ENCODE measurements around the gene ADORA2A.

Gene ADORA2A

GRCh38 chr22:24402460-24403192 lies 24.8 kb upstream of the ADORA2A start:
- in situ Hi-C loops (cut with MboI; ENCODE audit: low sequenced_read_pairs) = loop anchor here (25.0 kb wide), 1 partner anchor 110 kb away; no protein-coding TSS in a partner anchor

- in situ Hi-C loops (cut with MboI; ENCODE audit: low sequenced_read_pairs) = loop anchor here (25.0 kb wide), 1 partner anchor 109 kb away; no protein-coding TSS in a partner anchor
Measured at GRCh38 chr22:24403346-24403745, 24.1 kb upstream of the ADORA2A start.

GRCh38 chr22:24404561-24405275 lies 22.7 kb upstream of the ADORA2A start:
- in situ Hi-C loops (cut with MboI; ENCODE audit: low sequenced_read_pairs) = loop anchor here (25.0 kb wide), 1 partner anchor 108 kb away; no protein-coding TSS in a partner anchor

GRCh38 chr22:24405631-24406321 lies 21.6 kb upstream of the ADORA2A start:
- in situ Hi-C loops (cut with MboI; ENCODE audit: low sequenced_read_pairs) = loop anchor here (25.0 kb wide), 1 partner anchor 107 kb away; no protein-coding TSS in a partner anchor

GRCh38 chr22:24406322-24407277 lies 20.8 kb upstream of the ADORA2A start:
- in situ Hi-C loops (cut with MboI; ENCODE audit: low sequenced_read_pairs) = loop anchor here (25.0 kb wide), 1 partner anchor 106 kb away; no protein-coding TSS in a partner anchor

- in situ Hi-C loops (cut with MboI; ENCODE audit: low sequenced_read_pairs) = loop anchor here (25.0 kb wide), 1 partner anchor 105 kb away; no protein-coding TSS in a partner anchor
Measured at GRCh38 chr22:24407278-24407665, 20.1 kb upstream of the ADORA2A start.

GRCh38 chr22:24407884-24408283 lies 19.5 kb upstream of the ADORA2A start:
- in situ Hi-C loops (cut with MboI; ENCODE audit: low sequenced_read_pairs) = loop anchor here (25.0 kb wide), 1 partner anchor 104 kb away; no protein-coding TSS in a partner anchor

- in situ Hi-C loops (cut with MboI; ENCODE audit: low sequenced_read_pairs) = loop anchor here (25.0 kb wide), 1 partner anchor 104 kb away; no protein-coding TSS in a partner anchor
Measured at GRCh38 chr22:24408630-24409029, 18.8 kb upstream of the ADORA2A start.

GRCh38 chr22:24409707-24410106 lies 17.7 kb upstream of the ADORA2A start:
- in situ Hi-C loops (cut with MboI; ENCODE audit: low sequenced_read_pairs) = loop anchor here (25.0 kb wide), 1 partner anchor 103 kb away; no protein-coding TSS in a partner anchor

GRCh38 chr22:24410110-24410856 lies 17.1 kb upstream of the ADORA2A start:
- in situ Hi-C loops (cut with MboI; ENCODE audit: low sequenced_read_pairs) = loop anchor here (25.0 kb wide), 1 partner anchor 102 kb away; no protein-coding TSS in a partner anchor

GRCh38 chr22:24411256-24412004 lies 16.0 kb upstream of the ADORA2A start:
- in situ Hi-C loops (cut with MboI; ENCODE audit: low sequenced_read_pairs) = loop anchor here (25.0 kb wide), 1 partner anchor 101 kb away; no protein-coding TSS in a partner anchor

- in situ Hi-C loops (cut with MboI; ENCODE audit: low sequenced_read_pairs) = loop anchor here (25.0 kb wide), 1 partner anchor 100 kb away; no protein-coding TSS in a partner anchor
Measured at GRCh38 chr22:24412274-24412673, 15.1 kb upstream of the ADORA2A start.

- in situ Hi-C loops (cut with MboI; ENCODE audit: low sequenced_read_pairs) = loop anchor here (25.0 kb wide), 1 partner anchor 99 kb away; no protein-coding TSS in a partner anchor
Measured at GRCh38 chr22:24413271-24413670, 14.1 kb upstream of the ADORA2A start.

GRCh38 chr22:24413736-24414385 lies 13.5 kb upstream of the ADORA2A start:
- in situ Hi-C loops (cut with MboI; ENCODE audit: low sequenced_read_pairs) = loop anchor here (25.0 kb wide), 1 partner anchor 98 kb away; no protein-coding TSS in a partner anchor

GRCh38 chr22:24414523-24414922 lies 12.9 kb upstream of the ADORA2A start:
- in situ Hi-C loops (cut with MboI; ENCODE audit: low sequenced_read_pairs) = loop anchor here (25.0 kb wide), 1 partner anchor 98 kb away; no protein-coding TSS in a partner anchor

- in situ Hi-C loops (cut with MboI; ENCODE audit: low sequenced_read_pairs) = loop anchor here (25.0 kb wide), 1 partner anchor 97 kb away; no protein-coding TSS in a partner anchor
Measured at GRCh38 chr22:24414984-24415945, 12.1 kb upstream of the ADORA2A start.
